Esophagus squamous epithelium (tissue), 4 donors: Measurements from ENCODE around the gene HMGCLL1.

Experiments
- CTCF ChIP-seq, 6 experiments: fragments of 450-650 bp in 4 of 6; fragments of 200-600 bp in 2 of 6; sonication (generic) in 2 of 6; IDR thresholded peaks; one replicate each; pipeline ENCODE4 v1.5.1; 2016 to 2019; ENCODE audit warnings: antibody characterized with exemption in 6 of 6, mild to moderate bottlenecking in 4 of 6, moderate library complexity in 4 of 6
- POLR2A ChIP-seq, 4 donors: fragments of 450-650 bp; IDR thresholded peaks; one replicate each; pipeline ENCODE4 v1.6.1; 2017; ENCODE audit warnings: antibody characterized with exemption in 4 of 4, mild to moderate bottlenecking in 4 of 4, moderate library complexity in 3 of 4

- TF ChIP-seq CTCF (IDR thresholded peaks at IDR 0.05) (no peak), POLR2A (IDR thresholded peaks at IDR 0.05) (no peak)
These were observed 9.4 kb downstream of the HMGCLL1 start for GRCh38 chr6:55569638-55570037.
